SK-N-SH treated with all-trans-retinoic acid at 6 μM for 48 hours (cell line): ENCODE data around the gene NME7.

Experiments
- GLIS3 ChIP-seq: fragments of 250-450 bp; sonication (Bioruptor Pico); IDR thresholded peaks from 2 replicates; pipeline ENCODE4 v1.5.0; 2020; ENCODE audit warnings: mild to moderate bottlenecking, moderate library complexity
- PPARA ChIP-seq: fragments of 250-450 bp; sonication (Bioruptor Pico); IDR thresholded peaks from 2 replicates; pipeline ENCODE4 v1.5.0; 2020; ENCODE audit warnings: mild to moderate bottlenecking, borderline replicate concordance
- TCF4 ChIP-seq: fragments of 250-450 bp; sonication (Bioruptor Pico); IDR thresholded peaks from 2 replicates; pipeline ENCODE4 v1.8.0; 2021; ENCODE audit warnings: mild to moderate bottlenecking, moderate library complexity, borderline replicate concordance
- ZC3H10 ChIP-seq: fragments of 250-450 bp; sonication (Bioruptor Pico); IDR thresholded peaks from 2 replicates; pipeline ENCODE4 v1.5.1; 2021; ENCODE audit warnings: mild to moderate bottlenecking, moderate library complexity
- ZFP3 ChIP-seq: fragments of 250-450 bp; sonication (Bioruptor Pico); IDR thresholded peaks from 2 replicates; pipeline ENCODE4 v1.5.0; 2020; ENCODE audit warnings: mild to moderate bottlenecking, moderate library complexity
- ZFP30 ChIP-seq: fragments of 450-650 bp; formaldehyde crosslinking; IDR thresholded peaks from 2 replicates; pipeline ENCODE4 v1.5.0; 2022; ENCODE audit warnings: mild to moderate bottlenecking, moderate library complexity
- TF ChIP-seq, protein P1 (sequence below): fragments of 250-450 bp; sonication (Bioruptor Pico); IDR thresholded peaks from 2 replicates; pipeline ENCODE4 v1.5.1; 2020; ENCODE audit warnings: low read depth, mild to moderate bottlenecking, moderate library complexity
- TF ChIP-seq, protein P2 (sequence below): fragments of 250-450 bp; sonication (Bioruptor Pico); IDR thresholded peaks from 2 replicates; pipeline ENCODE4 v1.8.0; 2020; ENCODE audit warnings: mild to moderate bottlenecking, moderate library complexity, borderline replicate concordance

DNA sequence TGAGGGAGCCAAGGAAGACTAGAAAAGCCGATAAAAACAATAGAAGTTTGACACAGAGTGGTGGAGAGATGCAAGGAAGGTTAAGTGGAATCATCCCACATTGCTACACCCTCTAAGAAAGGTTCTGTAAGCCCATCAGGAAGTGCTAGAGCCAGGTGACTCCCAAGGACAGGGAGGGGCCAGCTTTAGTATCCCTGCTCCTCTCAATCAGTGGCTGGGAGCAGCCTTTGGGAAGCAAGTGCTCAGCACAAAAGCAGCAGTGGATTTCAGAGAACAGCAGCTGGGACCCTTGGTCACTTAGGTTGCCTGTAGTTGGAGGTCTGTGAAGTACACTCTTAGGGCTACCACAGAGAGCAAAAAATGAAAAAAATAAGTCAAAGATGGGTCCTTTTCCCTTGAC is 42.5 kb downstream of the NME7 start:
- TF ChIP-seq GLIS3 (CRISPR knock-in tag) (no peak), ZFP30 (CRISPR knock-in tag) (no peak), PPARA (no peak), ZC3H10 (CRISPR knock-in tag) (no peak), TCF4 (CRISPR knock-in tag) (no peak), ZFP3 (no peak)
- TF ChIP-seq, protein P1, sequence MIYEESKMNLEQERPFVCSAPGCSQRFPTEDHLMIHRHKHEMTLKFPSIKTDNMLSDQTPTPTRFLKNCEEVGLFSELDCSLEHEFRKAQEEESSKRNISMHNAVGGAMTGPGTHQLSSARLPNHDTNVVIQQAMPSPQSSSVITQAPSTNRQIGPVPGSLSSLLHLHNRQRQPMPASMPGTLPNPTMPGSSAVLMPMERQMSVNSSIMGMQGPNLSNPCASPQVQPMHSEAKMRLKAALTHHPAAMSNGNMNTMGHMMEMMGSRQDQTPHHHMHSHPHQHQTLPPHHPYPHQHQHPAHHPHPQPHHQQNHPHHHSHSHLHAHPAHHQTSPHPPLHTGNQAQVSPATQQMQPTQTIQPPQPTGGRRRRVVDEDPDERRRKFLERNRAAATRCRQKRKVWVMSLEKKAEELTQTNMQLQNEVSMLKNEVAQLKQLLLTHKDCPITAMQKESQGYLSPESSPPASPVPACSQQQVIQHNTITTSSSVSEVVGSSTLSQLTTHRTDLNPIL, result no peak
- TF ChIP-seq, protein P2, sequence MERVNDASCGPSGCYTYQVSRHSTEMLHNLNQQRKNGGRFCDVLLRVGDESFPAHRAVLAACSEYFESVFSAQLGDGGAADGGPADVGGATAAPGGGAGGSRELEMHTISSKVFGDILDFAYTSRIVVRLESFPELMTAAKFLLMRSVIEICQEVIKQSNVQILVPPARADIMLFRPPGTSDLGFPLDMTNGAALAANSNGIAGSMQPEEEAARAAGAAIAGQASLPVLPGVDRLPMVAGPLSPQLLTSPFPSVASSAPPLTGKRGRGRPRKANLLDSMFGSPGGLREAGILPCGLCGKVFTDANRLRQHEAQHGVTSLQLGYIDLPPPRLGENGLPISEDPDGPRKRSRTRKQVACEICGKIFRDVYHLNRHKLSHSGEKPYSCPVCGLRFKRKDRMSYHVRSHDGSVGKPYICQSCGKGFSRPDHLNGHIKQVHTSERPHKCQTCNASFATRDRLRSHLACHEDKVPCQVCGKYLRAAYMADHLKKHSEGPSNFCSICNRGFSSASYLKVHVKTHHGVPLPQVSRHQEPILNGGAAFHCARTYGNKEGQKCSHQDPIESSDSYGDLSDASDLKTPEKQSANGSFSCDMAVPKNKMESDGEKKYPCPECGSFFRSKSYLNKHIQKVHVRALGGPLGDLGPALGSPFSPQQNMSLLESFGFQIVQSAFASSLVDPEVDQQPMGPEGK, result no peak
